GM18873 (cell line): ENCODE measurements around the gene AMFR.
"Not testable (repeated sequence)": the region's sequence is repeated elsewhere in the genome, so short reads cannot be mapped to it uniquely, and the experiment has no call there.

Experiments used
- ATAC-seq: cut with Tn5 transposase; IDR thresholded peaks from one replicate; pipeline ENCODE4 v1.9.1; 2021; ENCODE audit warnings: mild to moderate bottlenecking, moderate library complexity, moderate number of reproducible peaks; ENCODE audit not compliant: unreplicated experiment, low FRiP score

Gene AMFR

GRCh38 chr16:56399486-56399885 lies 25.9 kb downstream of the AMFR start:
- no peak for ATAC-seq

- ATAC-seq: no peak
Measured at GRCh38 chr16:56399047-56399446, 26.3 kb downstream of the AMFR start.

GRCh38 chr16:56396724-56397123 lies 28.6 kb downstream of the AMFR start:
- not testable (repeated sequence) for ATAC-seq

GRCh38 chr16:56389554-56389953 lies 35.8 kb downstream of the AMFR start:
- no peak for ATAC-seq

- ATAC-seq: no peak
Measured at GRCh38 chr16:56388209-56388608, 37.1 kb downstream of the AMFR start.

GRCh38 chr16:56387396-56387795 lies 37.9 kb downstream of the AMFR start:
- ATAC-seq: no peak

- ATAC-seq: no peak
Measured at GRCh38 chr16:56384074-56384721, 41.1 kb downstream of the AMFR start.

- ATAC-seq: no peak
Measured at GRCh38 chr16:56382901-56383355, 42.4 kb downstream of the AMFR start.

- ATAC-seq: no peak
Measured at GRCh38 chr16:56382459-56382858, 42.9 kb downstream of the AMFR start.

- not testable (repeated sequence) for ATAC-seq
Measured at GRCh38 chr16:56380778-56381485, 44.4 kb downstream of the AMFR start.

- not testable (repeated sequence) for ATAC-seq
Measured at GRCh38 chr16:56379044-56379443, 46.3 kb downstream of the AMFR start.

- not testable (repeated sequence) for ATAC-seq
Measured at GRCh38 chr16:56375792-56376191, 49.6 kb downstream of the AMFR start.

- no peak for ATAC-seq
Measured at GRCh38 chr16:56373003-56373402, 52.3 kb downstream of the AMFR start.

- ATAC-seq: no peak
Measured at GRCh38 chr16:56372013-56372634, 53.2 kb downstream of the AMFR start.

GRCh38 chr16:56371660-56371937 lies 53.7 kb downstream of the AMFR start:
- ATAC-seq: no peak

GRCh38 chr16:56370875-56371659 lies 54.3 kb downstream of the AMFR start:
- ATAC-seq: no peak

- no peak for ATAC-seq
Measured at GRCh38 chr16:56370185-56370874, 55.0 kb downstream of the AMFR start.

- no peak for ATAC-seq
Measured at GRCh38 chr16:56369202-56369601, 56.1 kb downstream of the AMFR start.

- no peak for ATAC-seq
Measured at GRCh38 chr16:56368545-56368944, 56.8 kb downstream of the AMFR start.

- ATAC-seq: no peak
Measured at GRCh38 chr16:56367764-56368163, 57.6 kb downstream of the AMFR start.
